NCI-H345 treated with DMSO at 0.1 percent for 48 hours (cell line): Measurements from ENCODE around the gene MPST.
"Not testable (repeated sequence)": the region's sequence is repeated elsewhere in the genome, so short reads cannot be mapped to it uniquely, and the experiment has no call there.

Experiments used
- DNase-seq: peaks from one replicate; lab custom pipeline; 2025; ENCODE audit not compliant: unreplicated experiment; lab: John Stamatoyannopoulos, UW

Gene MPST

GRCh38 chr22:37059876-37060449 lies 40.4 kb downstream of the MPST start:
- DNase-seq = no peak

GRCh38 chr22:37060801-37061610 lies 41.5 kb downstream of the MPST start:
- no peak for DNase-seq

- no peak for DNase-seq
These were observed 42.3 kb downstream of the MPST start for GRCh38 chr22:37061611-37062375.

GRCh38 chr22:37062376-37062675 lies 42.8 kb downstream of the MPST start:
- no peak for DNase-seq

GRCh38 chr22:37062702-37063381 lies 43.3 kb downstream of the MPST start:
- no peak for DNase-seq

- DNase-seq = peak; percentile 68
These were observed 44.2 kb downstream of the MPST start for GRCh38 chr22:37063431-37064420.

- DNase-seq = no peak
These were observed 45.0 kb downstream of the MPST start for GRCh38 chr22:37064553-37064952.

- DNase-seq = no peak
These were observed 45.6 kb downstream of the MPST start for GRCh38 chr22:37065180-37065579.

GRCh38 chr22:37065961-37066360 lies 46.4 kb downstream of the MPST start:
- DNase-seq = no peak

GRCh38 chr22:37067428-37067827 lies 47.9 kb downstream of the MPST start:
- no peak for DNase-seq

GRCh38 chr22:37068859-37069258 lies 49.3 kb downstream of the MPST start:
- no peak for DNase-seq

- no peak for DNase-seq
These were observed 49.8 kb downstream of the MPST start for GRCh38 chr22:37069319-37069718.

- DNase-seq = no peak
These were observed 50.2 kb downstream of the MPST start for GRCh38 chr22:37069719-37070118.

GRCh38 chr22:37070334-37070733 lies 50.8 kb downstream of the MPST start:
- no peak for DNase-seq

- DNase-seq = no peak
These were observed 51.2 kb downstream of the MPST start for GRCh38 chr22:37070744-37071143.

- DNase-seq = not testable (repeated sequence)
These were observed 52.5 kb downstream of the MPST start for GRCh38 chr22:37071850-37072592.

GRCh38 chr22:37072673-37073072 lies 53.1 kb downstream of the MPST start:
- DNase-seq = no peak

- no peak for DNase-seq
These were observed 55.0 kb downstream of the MPST start for GRCh38 chr22:37074537-37074936.

GRCh38 chr22:37075046-37075445 lies 55.5 kb downstream of the MPST start:
- no peak for DNase-seq
